GM21423 (cell line): ENCODE measurements around the gene CXCL5.

Experiments
- ATAC-seq: cut with Tn5 transposase; IDR thresholded peaks from one replicate; pipeline ENCODE4 v1.9.1; 2021; ENCODE audit warnings: mild to moderate bottlenecking, moderate library complexity; ENCODE audit not compliant: unreplicated experiment

Gene CXCL5

GRCh38 chr4:73998040-73999011, at the start of gene CXCL5:
Gene CXCL5, minus strand, starts transcription at chr4:73998677. Its CDS starts 96 bp downstream, at chr4:73998581.
- no peak for ATAC-seq

GRCh38 chr4:74047152-74047551, 48.7 kb upstream of the CXCL5 start:
- ATAC-seq = no peak

- ATAC-seq = no peak
These were observed 47.3 kb upstream of the CXCL5 start for GRCh38 chr4:74045772-74046171.

GRCh38 chr4:74045247-74045646, 46.8 kb upstream of the CXCL5 start:
- ATAC-seq = no peak

GRCh38 chr4:74044677-74045076, 46.2 kb upstream of the CXCL5 start:
- ATAC-seq = no peak

GRCh38 chr4:74042681-74043080, 44.2 kb upstream of the CXCL5 start:
- no peak for ATAC-seq

- ATAC-seq = no peak
These were observed 42.9 kb upstream of the CXCL5 start for GRCh38 chr4:74041418-74041817.

GRCh38 chr4:74039315-74039763, 40.9 kb upstream of the CXCL5 start:
- peak; percentile 3 for ATAC-seq

- ATAC-seq = peak; percentile 57
These were observed 40.2 kb upstream of the CXCL5 start, which contains the start of gene CXCL3 for GRCh38 chr4:74038425-74039314. Gene CXCL3, minus strand, starts transcription at chr4:74038689. Its CDS starts 78 bp downstream, at chr4:74038611.

GRCh38 chr4:74038086-74038424, 39.6 kb upstream of the CXCL5 start:
- ATAC-seq = no peak

- ATAC-seq = no peak
These were observed 38.8 kb upstream of the CXCL5 start for GRCh38 chr4:74037076-74037955.

GRCh38 chr4:74033739-74034138, 35.3 kb upstream of the CXCL5 start:
- no peak for ATAC-seq

GRCh38 chr4:74032064-74032463, 33.6 kb upstream of the CXCL5 start:
- no peak for ATAC-seq

GRCh38 chr4:74031576-74031975, 33.1 kb upstream of the CXCL5 start:
- ATAC-seq = no peak

GRCh38 chr4:74030285-74030684, 31.8 kb upstream of the CXCL5 start:
- no peak for ATAC-seq

GRCh38 chr4:74028504-74028903, 30.0 kb upstream of the CXCL5 start:
- ATAC-seq = no peak

- ATAC-seq = no peak
These were observed 25.2 kb upstream of the CXCL5 start for GRCh38 chr4:74023709-74024108.

- no peak for ATAC-seq
These were observed 23.1 kb upstream of the CXCL5 start for GRCh38 chr4:74021601-74022000.

- no peak for ATAC-seq
These were observed 20.3 kb upstream of the CXCL5 start for GRCh38 chr4:74018771-74019170.

GRCh38 chr4:74018116-74018515, 19.6 kb upstream of the CXCL5 start:
- no peak for ATAC-seq
